ENCODE measurements around the gene FST.

Gene FST

GRCh38 chr5:53480416-53481158 lies at the start of gene FST:
Gene FST (plus strand): TSS chr5:53480629. CDS start chr5:53480792, 163 bp downstream.
- no peak for DNase-seq

GRCh38 chr5:53431665-53432064 lies 48.8 kb upstream of the FST start:
- no peak for DNase-seq

GRCh38 chr5:53433026-53433425 lies 47.4 kb upstream of the FST start:
- no peak for DNase-seq

GRCh38 chr5:53434541-53434940 lies 45.9 kb upstream of the FST start:
- DNase-seq: no peak

- DNase-seq: no peak
These were observed 43.8 kb upstream of the FST start for GRCh38 chr5:53436480-53437191.

- no peak for DNase-seq
These were observed 42.4 kb upstream of the FST start for GRCh38 chr5:53438079-53438478.

- no peak for DNase-seq
These were observed 41.6 kb upstream of the FST start for GRCh38 chr5:53438486-53439472.

GRCh38 chr5:53442961-53443360 lies 37.5 kb upstream of the FST start:
- no peak for DNase-seq

GRCh38 chr5:53445569-53445968 lies 34.9 kb upstream of the FST start:
- DNase-seq: no peak

GRCh38 chr5:53446908-53447307 lies 33.5 kb upstream of the FST start:
- DNase-seq: no peak

- DNase-seq: no peak
These were observed 31.6 kb upstream of the FST start for GRCh38 chr5:53448851-53449250.

GRCh38 chr5:53453898-53454718 lies 26.3 kb upstream of the FST start:
- no peak for DNase-seq

- no peak for DNase-seq
These were observed 25.8 kb upstream of the FST start for GRCh38 chr5:53454719-53455000.

- DNase-seq: no peak
These were observed 24.1 kb upstream of the FST start for GRCh38 chr5:53456366-53456765.

- no peak for DNase-seq
These were observed 16.4 kb upstream of the FST start for GRCh38 chr5:53463909-53464621.

GRCh38 chr5:53464722-53465121 lies 15.7 kb upstream of the FST start:
- no peak for DNase-seq

GRCh38 chr5:53469946-53470687 lies 10.3 kb upstream of the FST start:
- no peak for DNase-seq

- no peak for DNase-seq
These were observed 8.2 kb upstream of the FST start for GRCh38 chr5:53472279-53472678.

GRCh38 chr5:53472720-53473510 lies 7.5 kb upstream of the FST start:
- no peak for DNase-seq

- DNase-seq: no peak
These were observed 6.8 kb upstream of the FST start for GRCh38 chr5:53473633-53474032.
